Prostate gland (tissue), 2 donors: ENCODE measurements around the gene IL1RN. TPM values are rescaled to one million over a fixed set of nuclear protein-coding genes. Genes with fewer than 3 reads are reported as not detected.

ENCODE experiments used
- DNase-seq: peaks from one replicate; pipeline ENCODE4 v3.0.0-alpha.2; 2019; ENCODE audit warnings: low spot score
- H3K27ac ChIP-seq, 2 donors: fragments of 200-600 bp; sonication (generic); 2 replicates each; pipeline ENCODE4 v1.5.1; 2017 to 2019
- H3K27me3 ChIP-seq: fragments of 200-600 bp; sonication (generic); replicated peaks from 2 replicates; pipeline ENCODE4 v1.5.1; 2019; ENCODE audit not compliant: insufficient read depth
- H3K36me3 ChIP-seq, 2 donors: fragments of 200-600 bp; sonication (generic); 1 replicate in 1 of 2; 2 replicates in 1 of 2; pipeline versions ENCODE4 v1.5.1 to v1.8.1; 2017 to 2019
- H3K4me1 ChIP-seq: fragments of 200-600 bp; sonication (generic); replicated peaks from 2 replicates; pipeline ENCODE4 v1.5.1; 2019
- H3K4me3 ChIP-seq, 2 donors: fragments of 200-600 bp; sonication (generic); 2 replicates each; pipeline ENCODE4 v1.5.1; 2017 to 2019
- H3K9me3 ChIP-seq: fragments of 200-600 bp; sonication (generic); 2 replicates; pipeline ENCODE4 v1.5.1; 2017
- POLR2A ChIP-seq: fragments of 450-650 bp; IDR thresholded peaks from one replicate; pipeline ENCODE4 v1.6.1; 2016; ENCODE audit warnings: antibody characterized with exemption, mild to moderate bottlenecking
- POLR2AphosphoS5 ChIP-seq: sonication (generic); formaldehyde crosslinking; IDR thresholded peaks from one replicate; pipeline ENCODE4 v1.6.1; 2017; ENCODE audit warnings: antibody characterized with exemption
- WGBS: methylation state at CpG from one replicate; pipeline ENCODE4 v1.1.5; 2018; 5-methylcytosine and 5-hydroxymethylcytosine counted together
- intact Hi-C: fragments of 100-400 bp; cut with DNase I; formaldehyde crosslinking; loops from one replicate; pipeline ENCODE4 v1.14.2; 2022
- total RNA-seq, 2 donors: library from RNA; depleted of rRNA; stranded (reverse); fragments of >200 nt; gene quantifications; one replicate each; pipeline ENCODE4 v1.1.0, GENCODE V29; 2016
- TF ChIP-seq, protein P1 (sequence below), 4 experiments: fragments of 200-600 bp in 2 of 4; fragments of 450-650 bp in 2 of 4; sonication (generic) in 2 of 4; IDR thresholded peaks; 1 replicate in 3 of 4; 2 replicates in 1 of 4; pipeline ENCODE4 v1.5.1; 2016 to 2019; ENCODE audit warnings: antibody characterized with exemption in 4 of 4, mild to moderate bottlenecking in 2 of 4, moderate library complexity in 2 of 4

IL1RN gene
- total RNA-seq, 2 donors from 2014 or later: 3.7 to 4.4 TPM

DNA sequence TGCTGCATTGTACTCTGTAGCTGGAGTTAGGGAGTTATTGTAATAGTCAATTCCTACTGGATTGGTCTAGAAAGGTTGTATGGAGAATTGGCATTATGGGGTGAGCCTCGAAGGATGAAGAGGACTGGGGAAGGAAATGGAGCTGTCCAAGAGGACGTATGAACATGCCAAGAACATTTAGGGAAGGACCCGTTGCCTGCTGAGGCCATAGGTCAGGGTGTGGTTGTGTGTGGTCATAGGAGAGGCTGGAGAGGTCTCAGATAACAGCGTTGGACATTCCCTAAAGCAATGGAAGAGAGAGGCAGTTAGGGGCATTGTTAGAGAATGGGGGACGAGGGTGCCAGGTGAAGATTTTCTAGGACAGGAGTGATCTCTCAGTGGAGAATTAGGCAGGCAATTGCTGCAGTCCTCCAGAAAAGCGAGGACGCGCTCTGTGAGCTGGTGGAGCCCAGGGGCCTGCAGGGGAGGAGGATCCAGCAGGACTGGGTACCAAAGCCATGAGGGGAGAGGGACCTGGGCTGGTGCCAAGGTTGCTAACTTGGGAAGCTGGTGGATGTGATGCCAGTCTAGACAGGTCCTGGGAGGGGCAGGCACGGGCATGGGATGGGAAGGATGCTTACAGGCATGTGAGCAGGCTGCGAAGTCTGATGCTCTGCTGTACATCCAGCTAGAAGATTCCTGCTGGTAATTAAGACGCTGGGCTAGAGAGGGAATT lies 37.0 kb downstream of the IL1RN start:
- WGBS: 68% methylated on average over 11 of the region's 11 CpGs

GRCh38 chr2:113164930-113165585 lies 37.7 kb downstream of the IL1RN start:
- no peak overlapping the region for H3K27ac ChIP-seq
- no peak overlapping the region for H3K4me3 ChIP-seq
- TF ChIP-seq, protein P1, sequence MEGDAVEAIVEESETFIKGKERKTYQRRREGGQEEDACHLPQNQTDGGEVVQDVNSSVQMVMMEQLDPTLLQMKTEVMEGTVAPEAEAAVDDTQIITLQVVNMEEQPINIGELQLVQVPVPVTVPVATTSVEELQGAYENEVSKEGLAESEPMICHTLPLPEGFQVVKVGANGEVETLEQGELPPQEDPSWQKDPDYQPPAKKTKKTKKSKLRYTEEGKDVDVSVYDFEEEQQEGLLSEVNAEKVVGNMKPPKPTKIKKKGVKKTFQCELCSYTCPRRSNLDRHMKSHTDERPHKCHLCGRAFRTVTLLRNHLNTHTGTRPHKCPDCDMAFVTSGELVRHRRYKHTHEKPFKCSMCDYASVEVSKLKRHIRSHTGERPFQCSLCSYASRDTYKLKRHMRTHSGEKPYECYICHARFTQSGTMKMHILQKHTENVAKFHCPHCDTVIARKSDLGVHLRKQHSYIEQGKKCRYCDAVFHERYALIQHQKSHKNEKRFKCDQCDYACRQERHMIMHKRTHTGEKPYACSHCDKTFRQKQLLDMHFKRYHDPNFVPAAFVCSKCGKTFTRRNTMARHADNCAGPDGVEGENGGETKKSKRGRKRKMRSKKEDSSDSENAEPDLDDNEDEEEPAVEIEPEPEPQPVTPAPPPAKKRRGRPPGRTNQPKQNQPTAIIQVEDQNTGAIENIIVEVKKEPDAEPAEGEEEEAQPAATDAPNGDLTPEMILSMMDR (IDR thresholded peaks at IDR 0.05): no peak
- peak; percentile 61 for TF ChIP-seq POLR2AphosphoS5
- TF ChIP-seq POLR2A: no peak
- no peaks in the 10 kb centered on the region for H3K27me3 ChIP-seq
- peak; percentile 53 for DNase-seq
- WGBS: 76% methylated on average over 10 of the region's 10 CpGs
- no peaks in the 10 kb centered on the region for H3K9me3 ChIP-seq
- H3K4me1 ChIP-seq: no peaks in the 10 kb centered on the region
- intact Hi-C loops: no loop called here
- no peaks in the 10 kb centered on the region for H3K36me3 ChIP-seq

More for the DNA sequence above, 37.0 kb downstream of the IL1RN start:
- TF ChIP-seq, protein P1 (IDR thresholded peaks at IDR 0.05): no peak
- TF ChIP-seq POLR2AphosphoS5: no peak
- TF ChIP-seq POLR2A: no peak
- H3K4me1 ChIP-seq: peaks cover 2% of the 10 kb centered on the region
- intact Hi-C loops: no loop called here
- H3K9me3 ChIP-seq: no peaks in the 10 kb centered on the region
- H3K4me3 ChIP-seq: no peak overlapping the region
- H3K27ac ChIP-seq: no peak overlapping the region
- DNase-seq: no peak
- H3K36me3 ChIP-seq: no peaks in the 10 kb centered on the region
- H3K27me3 ChIP-seq: no peaks in the 10 kb centered on the region

DNA sequence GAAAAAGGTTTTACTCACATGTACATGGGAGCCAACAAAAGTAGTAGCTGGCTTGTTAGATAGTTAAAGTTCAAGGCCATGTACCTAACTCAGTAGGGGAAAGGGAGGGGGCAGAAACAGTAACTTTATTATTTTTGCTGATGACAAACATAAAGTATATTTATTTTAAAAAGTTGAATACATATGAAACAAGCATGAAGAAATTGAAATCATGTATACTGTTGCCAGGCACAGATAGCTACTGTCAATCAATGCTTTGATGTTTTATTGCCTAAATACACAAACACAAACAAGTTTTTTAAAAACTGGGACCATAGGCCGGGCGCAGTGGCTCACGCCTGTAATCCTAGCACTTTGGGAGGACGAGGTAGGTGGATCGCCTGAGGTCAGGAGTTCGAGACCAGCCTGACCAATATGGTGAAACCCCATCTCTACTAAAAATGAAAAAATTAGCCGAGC lies 38.8 kb downstream of the IL1RN start:
- no peaks in the 10 kb centered on the region for H3K36me3 ChIP-seq
- no peak for TF ChIP-seq POLR2A
- no peak for TF ChIP-seq POLR2AphosphoS5
- TF ChIP-seq, protein P1 (IDR thresholded peaks at IDR 0.05): no peak
- no peaks in the 10 kb centered on the region for H3K9me3 ChIP-seq
- H3K27me3 ChIP-seq: no peaks in the 10 kb centered on the region
- H3K4me1 ChIP-seq: no peaks in the 10 kb centered on the region
- no peak overlapping the region for H3K27ac ChIP-seq
- no peak for DNase-seq
- 94% methylated on average over 7 of the region's 7 CpGs for WGBS
- intact Hi-C loops: no loop called here
- no peak overlapping the region for H3K4me3 ChIP-seq

GRCh38 chr2:113167115-113167932 lies 39.9 kb downstream of the IL1RN start:
- H3K4me3 ChIP-seq: no peak overlapping the region
- intact Hi-C loops: no loop called here
- no peak for TF ChIP-seq POLR2AphosphoS5
- TF ChIP-seq, protein P1 (IDR thresholded peaks at IDR 0.05): no peak
- TF ChIP-seq POLR2A: no peak
- 76% methylated on average over 12 of the region's 12 CpGs for WGBS
- no peak for DNase-seq
- no peaks in the 10 kb centered on the region for H3K27me3 ChIP-seq
- H3K36me3 ChIP-seq: no peaks in the 10 kb centered on the region
- H3K4me1 ChIP-seq: no peaks in the 10 kb centered on the region
- no peaks in the 10 kb centered on the region for H3K9me3 ChIP-seq
- H3K27ac ChIP-seq: no peak overlapping the region
